Measurements from ENCODE around the gene SIRT6.
A peak's percentile ranks its signal among the peaks of the same experiment; 100 is the strongest.

Gene SIRT6

GRCh38 chr19:4189641-4190040 is 7.3 kb upstream of the SIRT6 start:
- no peak for DNase-seq (ENCODE audit: low read depth)
- no peak overlapping the region for H3K4me3 ChIP-seq (ENCODE audit: low read depth, low read length)
- TF ChIP-seq, protein P1, sequence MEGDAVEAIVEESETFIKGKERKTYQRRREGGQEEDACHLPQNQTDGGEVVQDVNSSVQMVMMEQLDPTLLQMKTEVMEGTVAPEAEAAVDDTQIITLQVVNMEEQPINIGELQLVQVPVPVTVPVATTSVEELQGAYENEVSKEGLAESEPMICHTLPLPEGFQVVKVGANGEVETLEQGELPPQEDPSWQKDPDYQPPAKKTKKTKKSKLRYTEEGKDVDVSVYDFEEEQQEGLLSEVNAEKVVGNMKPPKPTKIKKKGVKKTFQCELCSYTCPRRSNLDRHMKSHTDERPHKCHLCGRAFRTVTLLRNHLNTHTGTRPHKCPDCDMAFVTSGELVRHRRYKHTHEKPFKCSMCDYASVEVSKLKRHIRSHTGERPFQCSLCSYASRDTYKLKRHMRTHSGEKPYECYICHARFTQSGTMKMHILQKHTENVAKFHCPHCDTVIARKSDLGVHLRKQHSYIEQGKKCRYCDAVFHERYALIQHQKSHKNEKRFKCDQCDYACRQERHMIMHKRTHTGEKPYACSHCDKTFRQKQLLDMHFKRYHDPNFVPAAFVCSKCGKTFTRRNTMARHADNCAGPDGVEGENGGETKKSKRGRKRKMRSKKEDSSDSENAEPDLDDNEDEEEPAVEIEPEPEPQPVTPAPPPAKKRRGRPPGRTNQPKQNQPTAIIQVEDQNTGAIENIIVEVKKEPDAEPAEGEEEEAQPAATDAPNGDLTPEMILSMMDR (IDR thresholded peaks at IDR 0.05; ENCODE audit: low read depth, low read length, missing control alignments) = no peak

DNA sequence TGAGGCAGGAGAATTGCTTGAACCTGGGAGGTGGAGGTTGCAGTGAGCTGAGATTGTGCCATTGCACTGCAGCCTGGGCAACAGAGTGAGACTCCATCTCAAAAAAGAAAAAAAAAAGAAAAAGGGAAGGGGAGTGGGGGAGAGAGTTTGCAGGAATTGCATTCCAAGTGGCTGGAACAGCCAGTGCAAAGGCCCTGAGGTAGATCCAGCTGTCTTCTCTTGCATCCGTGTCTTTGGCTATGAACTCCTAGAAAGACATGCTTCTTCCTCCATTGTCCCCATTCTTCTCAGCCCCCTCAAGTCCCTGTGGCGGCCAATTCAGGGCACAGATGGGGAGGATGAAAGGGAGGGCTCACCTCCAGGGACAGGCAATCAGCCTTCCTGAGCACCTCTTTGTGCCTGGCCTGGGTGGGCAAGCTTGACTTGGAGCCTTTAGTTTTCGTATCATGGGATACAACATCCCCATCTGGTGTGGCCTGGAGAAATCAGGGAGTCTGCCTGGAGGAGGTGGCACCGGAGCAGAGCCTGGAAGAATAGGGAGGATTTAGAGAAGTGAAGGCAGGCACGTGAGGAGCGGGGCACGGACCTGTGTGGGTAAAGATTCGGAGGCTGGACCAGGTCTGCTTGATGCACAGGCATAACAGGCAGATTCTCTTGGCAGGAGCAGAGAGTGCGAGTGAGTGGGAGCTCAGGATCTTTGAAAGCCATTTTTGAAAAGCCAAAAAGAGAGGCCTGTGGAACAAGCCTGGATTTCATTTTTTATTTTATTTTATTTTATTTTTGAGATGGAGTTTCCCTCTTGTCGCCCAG is 5.2 kb upstream of the SIRT6 start:
- no peak overlapping the region for H3K4me3 ChIP-seq (ENCODE audit: low read depth, low read length)
- no peak for DNase-seq (ENCODE audit: low read depth)
- TF ChIP-seq, protein P1 (IDR thresholded peaks at IDR 0.05; ENCODE audit: low read depth, low read length, missing control alignments) = no peak

DNA sequence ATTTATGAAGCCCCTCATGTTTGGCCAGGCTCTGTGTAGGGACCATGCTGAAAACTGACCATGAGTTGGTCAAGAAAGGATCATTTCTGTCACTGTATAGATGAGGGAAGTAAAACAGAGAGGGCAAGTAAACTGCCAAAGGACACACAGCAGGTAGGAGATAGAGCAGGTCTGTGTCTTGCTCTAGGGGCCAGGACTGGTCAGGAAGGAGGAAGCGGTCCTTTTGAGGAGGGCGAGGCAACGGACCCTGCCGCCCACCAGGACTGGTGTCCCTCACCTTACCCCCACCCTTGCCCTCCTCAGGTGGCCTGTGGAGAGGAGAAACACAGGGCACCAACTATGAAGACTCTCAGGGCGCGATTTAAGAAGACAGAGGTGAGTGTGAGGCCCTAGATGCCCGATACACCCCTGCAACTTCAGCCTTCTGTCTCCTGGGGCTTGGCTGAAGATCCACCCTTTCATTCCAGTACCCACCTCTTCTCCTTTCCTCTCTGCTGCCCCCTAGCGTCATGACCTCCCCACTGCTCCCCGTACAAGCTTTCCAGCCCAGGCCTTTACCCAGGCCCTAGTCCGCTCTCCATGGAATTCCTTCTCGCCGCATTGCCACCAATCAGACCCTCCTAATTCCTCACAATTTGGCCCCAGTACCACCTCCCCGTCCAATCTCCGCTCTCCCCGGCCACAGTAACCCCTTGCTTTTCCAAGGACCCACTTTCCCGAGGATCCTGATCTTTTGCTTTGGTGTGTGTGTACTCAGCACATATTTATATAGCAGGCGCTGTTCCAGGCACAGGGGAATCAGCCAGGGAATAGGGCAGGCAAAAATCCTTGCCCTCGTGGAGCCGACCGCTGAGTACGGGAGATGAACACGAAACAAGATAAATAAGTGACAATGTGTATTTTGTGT is 4.0 kb upstream of the SIRT6 start:
- TF ChIP-seq, protein P1 (IDR thresholded peaks at IDR 0.05; ENCODE audit: low read depth, low read length, missing control alignments) = peak; percentile 94
- DNase-seq (ENCODE audit: low read depth) = no peak
- H3K4me3 ChIP-seq (ENCODE audit: low read depth, low read length) = no peak overlapping the region

GRCh38 chr19:4185413-4186086 is 3.2 kb upstream of the SIRT6 start:
- no peak for DNase-seq (ENCODE audit: low read depth)
- TF ChIP-seq, protein P1 (IDR thresholded peaks at IDR 0.05; ENCODE audit: low read depth, low read length, missing control alignments) = no peak
- H3K4me3 ChIP-seq (ENCODE audit: low read depth, low read length) = no peak overlapping the region

GRCh38 chr19:4184718-4185352 is 2.5 kb upstream of the SIRT6 start:
- TF ChIP-seq, protein P1 (IDR thresholded peaks at IDR 0.05; ENCODE audit: low read depth, low read length, missing control alignments) = no peak
- H3K4me3 ChIP-seq (ENCODE audit: low read depth, low read length) = no peak overlapping the region
- DNase-seq (ENCODE audit: low read depth) = no peak

DNA sequence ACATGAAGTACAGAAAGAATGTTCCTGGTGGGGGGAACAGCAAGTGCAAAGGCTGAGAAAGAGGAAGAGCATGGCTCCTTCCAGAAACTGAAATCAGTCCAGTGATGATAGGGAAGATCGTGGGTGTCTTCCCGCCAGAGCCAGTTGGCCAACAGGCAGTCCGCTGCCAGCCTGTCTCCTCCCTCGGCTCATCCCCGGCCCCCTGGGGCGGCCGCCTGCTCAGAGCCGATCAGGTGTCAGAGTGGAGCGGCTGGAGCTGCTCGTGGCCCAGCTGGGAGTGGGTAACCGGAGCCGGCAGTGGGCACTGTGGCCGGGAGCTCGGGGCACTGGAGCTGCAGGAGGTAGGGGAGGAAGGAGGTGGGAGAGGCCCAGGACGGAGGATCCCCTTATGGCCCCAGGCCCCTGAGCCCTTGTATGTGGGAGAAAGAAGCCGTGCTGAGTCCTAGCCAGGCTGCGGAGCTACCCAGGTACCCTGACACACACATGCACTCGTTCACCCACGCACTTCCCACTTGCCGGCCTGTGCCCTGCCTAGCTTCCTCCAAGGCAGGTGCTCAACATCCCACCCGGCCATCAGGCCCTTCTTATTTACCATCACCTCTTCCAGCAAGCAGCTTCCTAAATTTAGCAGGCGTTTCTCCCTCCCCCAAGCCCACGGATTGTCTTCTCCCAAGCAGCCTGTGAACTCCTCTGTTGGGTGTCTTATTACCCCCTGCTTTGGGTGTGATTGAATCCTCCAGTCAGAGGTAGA is 1.8 kb upstream of the SIRT6 start:
- DNase-seq (ENCODE audit: low read depth) = no peak
- TF ChIP-seq, protein P1 (IDR thresholded peaks at IDR 0.05; ENCODE audit: low read depth, low read length, missing control alignments) = no peak
- no peak overlapping the region; the same call in 1 of the 2 replicates for H3K4me3 ChIP-seq (ENCODE audit: low read depth, low read length)
